GM12878 (cell line): ENCODE data around the gene FGGY. TPM values are rescaled to one million over a fixed set of nuclear protein-coding genes. Genes with fewer than 3 reads are reported as not detected.

Source experiments
- ATAC-seq: fragments of 200-7000 bp; cut with Tn5 transposase; 3 replicates; pipeline ENCODE4 v1.9.1; 2020; ENCODE audit warnings: mild to moderate bottlenecking, moderate library complexity
- BruUV-seq: library from RNA; stranded (reverse); fragments of 400-500 nt; replicated peaks from 2 replicates; lab custom pipeline; 2021; lab: Mats Ljungman, UMichigan
- CTCF ChIA-PET: fragments of 300-600 bp; sonication (Branson Sonifier 250); formaldehyde crosslinking; extraction: SDS; loops from one replicate; lab custom pipeline; 2021; ENCODE audit warnings: inconsistent platforms; lab: Yijun Ruan, JAX
- POLR2A ChIA-PET: fragments of 350-600 bp; formaldehyde crosslinking; extraction: SDS; loops from one replicate; lab custom pipeline; 2021; ENCODE audit warnings: inconsistent platforms; lab: Charles Lee
- RAD21 ChIA-PET: fragments of 300-600 bp; sonication (Branson Sonifier 250); formaldehyde crosslinking; loops from one replicate; lab custom pipeline; 2023; ENCODE audit warnings: antibody characterized with exemption; ENCODE audit not compliant: unreplicated experiment; lab: Charles Lee
- SMC1A ChIA-PET: fragments of 300-600 bp; sonication (Branson Sonifier 250); formaldehyde crosslinking; loops from one replicate; lab custom pipeline; 2023; ENCODE audit not compliant: unreplicated experiment, uncharacterized antibody; lab: Charles Lee
- DNase-seq: peaks from one replicate; pipeline ENCODE4 v3.0.0-alpha.2; 2011; ENCODE audit warnings: low read depth, low spot score
- FAIRE-seq: peaks from 3 replicates; lab custom pipeline; 2011; peaks lifted over from hg19 to GRCh38; lab: Jason Lieb, UNC
- H2AFZ ChIP-seq: 2 replicates; pipeline ENCODE4 v1.6.0; 2011; ENCODE audit warnings: low read depth, low read length, control low read depth; ENCODE audit not compliant: control insufficient read depth
- H3K27ac ChIP-seq: 2 replicates; pipeline ENCODE4 v1.5.1; 2011; ENCODE audit warnings: control low read depth; ENCODE audit not compliant: control insufficient read depth, insufficient read depth
- H3K27me3 ChIP-seq, 2 experiments: replicated peaks in 1 of 2; 2 replicates each; pipeline versions ENCODE4 v1.6.0 to v1.6.1; 2011; ENCODE audit warnings: low read length in 1 of 2; ENCODE audit not compliant: control insufficient read depth in 2 of 2, insufficient read depth in 2 of 2
- H3K36me3 ChIP-seq, 2 experiments: 2 replicates each; pipeline ENCODE4 v1.5.1; 2011; ENCODE audit warnings: low read length in 1 of 2; ENCODE audit not compliant: control insufficient read depth in 2 of 2, insufficient read depth in 2 of 2
- H3K4me1 ChIP-seq: 2 replicates; pipeline ENCODE4 v1.6.1; 2011; ENCODE audit warnings: mild to moderate bottlenecking, low read length, moderate library complexity, mixed read lengths; ENCODE audit not compliant: control insufficient read depth, insufficient read depth
- H3K4me2 ChIP-seq: 2 replicates; pipeline ENCODE4 v1.6.0; 2011; ENCODE audit warnings: control low read depth; ENCODE audit not compliant: control insufficient read depth, insufficient read depth
- H3K4me3 ChIP-seq: fragments of 200-600 bp; sonication (generic); 2 replicates; pipeline ENCODE4 v1.5.1; 2016
- H3K79me2 ChIP-seq: 2 replicates; pipeline ENCODE4 v1.6.0; 2011; ENCODE audit warnings: low read length; ENCODE audit not compliant: control insufficient read depth, insufficient read depth
- H3K9ac ChIP-seq: 2 replicates; pipeline ENCODE4 v1.8.0; 2011; ENCODE audit warnings: low read length, control low read depth, mixed read lengths; ENCODE audit not compliant: control insufficient read depth, insufficient read depth
- H3K9me3 ChIP-seq: replicated peaks from 3 replicates; pipeline ENCODE4 v1.5.1; 2011; ENCODE audit warnings: mild to moderate bottlenecking, low read length; ENCODE audit not compliant: control insufficient read depth, insufficient read depth
- H4K20me1 ChIP-seq: 2 replicates; pipeline ENCODE4 v1.6.0; 2011; ENCODE audit not compliant: control insufficient read depth, insufficient read depth
- HSF1 ChIP-seq: fragments of 150-350 bp; IDR thresholded peaks from 2 replicates; pipeline ENCODE4 v1.6.1; 2014; ENCODE audit warnings: mild to moderate bottlenecking, low read depth, low read length
- SIX5 ChIP-seq: IDR thresholded peaks from 2 replicates; pipeline ENCODE4 v1.6.1; 2011; ENCODE audit warnings: mild to moderate bottlenecking, low read depth, low read length, moderate library complexity; ENCODE audit not compliant: severe bottlenecking
- SMARCA5 ChIP-seq: fragments of 450-650 bp; IDR thresholded peaks from 2 replicates; pipeline ENCODE4 v1.6.1; 2017; ENCODE audit warnings: mild to moderate bottlenecking
- TARDBP ChIP-seq: IDR thresholded peaks from 2 replicates; pipeline ENCODE4 v1.6.1; 2016; ENCODE audit warnings: borderline replicate concordance
- ZBTB40 ChIP-seq: fragments of 450-650 bp; IDR thresholded peaks from 2 replicates; pipeline ENCODE4 v1.6.1; 2016; ENCODE audit warnings: mild to moderate bottlenecking, moderate library complexity, borderline replicate concordance
- ZNF592 ChIP-seq: fragments of 450-650 bp; IDR thresholded peaks from 2 replicates; pipeline ENCODE4 v1.6.1; 2017; ENCODE audit warnings: mild to moderate bottlenecking, moderate library complexity
- ZNF687 ChIP-seq: fragments of 450-650 bp; IDR thresholded peaks from 2 replicates; pipeline ENCODE4 v1.6.1; 2017; ENCODE audit warnings: mild to moderate bottlenecking, moderate library complexity
- WGBS: methylation state at CpG from one replicate; pipeline ENCODE4 v1.1.6; 2016; ENCODE audit warnings: low lambda C conversion rate; ENCODE audit not compliant: insufficient replicate concordance, insufficient coverage; ENCODE audit errors: missing lambda C conversion rate; 5-methylcytosine and 5-hydroxymethylcytosine counted together
- in situ Hi-C: fragments of 300-500 bp; cut with MboI; formaldehyde crosslinking; loops from 9 replicates; pipeline ENCODE4 v1.14.3; 2018; ENCODE audit warnings: mixed read lengths
- intact Hi-C: fragments of 100-400 bp; cut with micrococcal nuclease; formaldehyde crosslinking; loops from one replicate; pipeline ENCODE4 v1.14.2; 2022; ENCODE audit not compliant: unreplicated experiment
- polyA plus RNA-seq, 11 experiments: library from polyadenylated mRNA; depleted of rRNA in 4 of 11; unstranded in 6 of 11; stranded (reverse) in 5 of 11; fragments of >200 nt; fragmentation: Nextera tagmentation in 4 of 11; fragmentation: Illumina TruSeq in 1 of 11; extraction: Ambion mirVana in 4 of 11; extraction: Trizol in 1 of 11; gene quantifications; 1 replicate in 1 of 11; 2 replicates in 10 of 11; pipeline versions ENCODE4 v1.2.1 to v1.2.3, GENCODE V29; 2011 to 2016; ENCODE audit warnings: inconsistent platforms in 2 of 11, missing spikeins in 2 of 11, low read depth in 1 of 11
- total RNA-seq, 4 experiments: library from RNA; depleted of rRNA in 3 of 4; stranded (reverse); fragments of >200 nt in 3 of 4; fragmentation: Illumina TruSeq in 1 of 4; extraction: Trizol in 1 of 4; gene quantifications; 2 replicates each; pipeline versions ENCODE4 v1.2.1 to v1.2.3, GENCODE V29; 2013 to 2021

Gene FGGY
- total and polyA plus RNA-seq, 10 of the 15 experiments (the other 5 are each of a cell fraction or from before 2014, with no cell fraction given): 6.2 to 11.9 (median 7.5) TPM

- TF ChIP-seq TARDBP (no peak), SIX5 (no peak)
Measured at GRCh38 chr1:59293849-59294248, 3.0 kb upstream of the FGGY start (continued).

GRCh38 chr1:59294423-59294822 is 2.5 kb upstream of the FGGY start:
- Histone ChIP-seq H3K4me3 (no peak overlapping the region), H2AFZ (no peak overlapping the region), H3K36me3 (no peaks in the 10 kb centered on the region), H3K79me2 (no peaks in the 10 kb centered on the region; the same call in 1 of the 2 replicates), H3K9me3 (no peaks in the 10 kb centered on the region), H3K27ac (no peak overlapping the region), H3K9ac (no peak overlapping the region), H3K4me1 (peaks cover 3% of the 10 kb centered on the region; the same call in 1 of the 2 replicates), H3K4me2 (no peak overlapping the region), H3K27me3 (no peaks in the 10 kb centered on the region), H4K20me1 (no peaks in the 10 kb centered on the region)
- RAD21 ChIA-PET: no interaction called here
- intact Hi-C loops (loop anchor here (10.0 kb wide), 3 partner anchors 150 to 460 kb away; no protein-coding TSS in a partner anchor), in situ Hi-C loops (loop anchor here (10.0 kb wide), 1 partner anchor 510 kb away; the partner anchor contains the start of gene JUN)
- POLR2A ChIA-PET: no interaction called here
- WGBS: 99% methylated on average over 4 of the region's 4 CpGs
- no peak for ATAC-seq
- SMC1A ChIA-PET: interaction anchor here (3.1 kb wide), 1 partner anchor 12 kb away, joined by 9 read pairs; no protein-coding TSS in a partner anchor
- DNase-seq: no peak
- CTCF ChIA-PET: no interaction called here
- FAIRE-seq: no peak
- BruUV-seq: no TSS peak
- TF ChIP-seq ZNF592: no peak
- no peak for TF ChIP-seq ZNF687
- no peak for TF ChIP-seq HSF1
- TF ChIP-seq SMARCA5: no peak
- peak; percentile 69 for TF ChIP-seq ZBTB40
